ENCODE data around the gene LTF.
"Not testable (repeated sequence)": the region's sequence is repeated elsewhere in the genome, so short reads cannot be mapped to it uniquely, and the experiment has no call there.

DNA sequence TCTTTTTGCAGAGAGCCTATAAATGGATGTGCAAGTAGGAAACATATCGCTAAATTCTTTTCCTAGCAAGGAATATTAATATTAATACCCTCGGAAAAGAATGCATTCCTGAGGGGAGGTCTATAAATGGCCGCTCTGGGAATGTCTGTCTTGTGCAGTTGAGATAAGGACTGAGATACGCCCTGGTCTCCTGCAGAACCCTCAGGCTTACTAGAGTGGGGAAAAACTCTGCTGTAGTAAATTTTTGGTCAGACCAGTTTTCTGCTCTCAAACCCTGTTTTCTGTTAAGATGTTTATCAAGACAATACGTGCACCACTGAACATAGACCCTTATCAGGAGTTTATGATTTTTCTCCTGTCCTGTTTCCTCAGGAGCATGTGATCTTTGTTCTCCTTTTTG lies 32.8 kb downstream of the LTF start:
- TF ChIP-seq, protein P1, sequence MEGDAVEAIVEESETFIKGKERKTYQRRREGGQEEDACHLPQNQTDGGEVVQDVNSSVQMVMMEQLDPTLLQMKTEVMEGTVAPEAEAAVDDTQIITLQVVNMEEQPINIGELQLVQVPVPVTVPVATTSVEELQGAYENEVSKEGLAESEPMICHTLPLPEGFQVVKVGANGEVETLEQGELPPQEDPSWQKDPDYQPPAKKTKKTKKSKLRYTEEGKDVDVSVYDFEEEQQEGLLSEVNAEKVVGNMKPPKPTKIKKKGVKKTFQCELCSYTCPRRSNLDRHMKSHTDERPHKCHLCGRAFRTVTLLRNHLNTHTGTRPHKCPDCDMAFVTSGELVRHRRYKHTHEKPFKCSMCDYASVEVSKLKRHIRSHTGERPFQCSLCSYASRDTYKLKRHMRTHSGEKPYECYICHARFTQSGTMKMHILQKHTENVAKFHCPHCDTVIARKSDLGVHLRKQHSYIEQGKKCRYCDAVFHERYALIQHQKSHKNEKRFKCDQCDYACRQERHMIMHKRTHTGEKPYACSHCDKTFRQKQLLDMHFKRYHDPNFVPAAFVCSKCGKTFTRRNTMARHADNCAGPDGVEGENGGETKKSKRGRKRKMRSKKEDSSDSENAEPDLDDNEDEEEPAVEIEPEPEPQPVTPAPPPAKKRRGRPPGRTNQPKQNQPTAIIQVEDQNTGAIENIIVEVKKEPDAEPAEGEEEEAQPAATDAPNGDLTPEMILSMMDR (IDR thresholded peaks at IDR 0.05): not testable (repeated sequence)
- TF ChIP-seq POLR2A (IDR thresholded peaks at IDR 0.05): not testable (repeated sequence)

All from right lobe of liver (tissue), 4 donors.